Activated CD4-positive, alpha-beta memory T cell treated with anti-CD3 and anti-CD28 coated beads for 36 hours (primary cell): ENCODE results near the gene FGF18. TPM values are rescaled to one million over a fixed set of nuclear protein-coding genes. Genes with fewer than 3 reads are reported as not detected.

Experiments used
- CTCF ChIA-PET: fragments of 350-600 bp; sonication (Branson Sonifier 250); formaldehyde crosslinking; loops from one replicate; lab custom pipeline; 2021; ENCODE audit warnings: antibody characterized with exemption, inconsistent platforms; lab: Charles Lee
- POLR2A ChIA-PET: fragments of 350-600 bp; sonication (Branson Sonifier 250); formaldehyde crosslinking; loops from one replicate; lab custom pipeline; 2021; ENCODE audit warnings: antibody characterized with exemption; lab: Charles Lee
- DNase-seq: peaks from one replicate; pipeline ENCODE4 v3.0.0-alpha.2; 2020
- H3K27ac Mint-ChIP-seq: one replicate; pipeline ENCODE4 v1.8.0; 2021; ENCODE audit warnings: mixed read lengths
- H3K27me3 Mint-ChIP-seq: one replicate; pipeline ENCODE4 v1.8.0; 2021; ENCODE audit warnings: mixed read lengths
- H3K36me3 Mint-ChIP-seq: one replicate; pipeline ENCODE4 v1.8.0; 2021; ENCODE audit warnings: mixed read lengths
- H3K4me1 Mint-ChIP-seq: one replicate; pipeline ENCODE4 v1.8.0; 2021; ENCODE audit warnings: low read depth, mixed read lengths
- H3K4me3 Mint-ChIP-seq: one replicate; pipeline ENCODE4 v1.8.0; 2021; ENCODE audit warnings: mild to moderate bottlenecking, mixed read lengths
- H3K9me3 Mint-ChIP-seq: one replicate; pipeline ENCODE4 v1.8.0; 2021; ENCODE audit warnings: mixed read lengths
- intact Hi-C: fragments of 100-400 bp; cut with micrococcal nuclease; formaldehyde crosslinking; loops from one replicate; pipeline ENCODE4 v1.15.1; 2023
- total RNA-seq, 2 experiments: library from RNA; stranded (reverse); gene quantifications; one replicate each; pipeline ENCODE4 v1.2.3, GENCODE V29; 2021

FGF18 gene
- total RNA-seq, 2 experiments from 2014 or later: 0.10 TPM; not detected in 1

DNA sequence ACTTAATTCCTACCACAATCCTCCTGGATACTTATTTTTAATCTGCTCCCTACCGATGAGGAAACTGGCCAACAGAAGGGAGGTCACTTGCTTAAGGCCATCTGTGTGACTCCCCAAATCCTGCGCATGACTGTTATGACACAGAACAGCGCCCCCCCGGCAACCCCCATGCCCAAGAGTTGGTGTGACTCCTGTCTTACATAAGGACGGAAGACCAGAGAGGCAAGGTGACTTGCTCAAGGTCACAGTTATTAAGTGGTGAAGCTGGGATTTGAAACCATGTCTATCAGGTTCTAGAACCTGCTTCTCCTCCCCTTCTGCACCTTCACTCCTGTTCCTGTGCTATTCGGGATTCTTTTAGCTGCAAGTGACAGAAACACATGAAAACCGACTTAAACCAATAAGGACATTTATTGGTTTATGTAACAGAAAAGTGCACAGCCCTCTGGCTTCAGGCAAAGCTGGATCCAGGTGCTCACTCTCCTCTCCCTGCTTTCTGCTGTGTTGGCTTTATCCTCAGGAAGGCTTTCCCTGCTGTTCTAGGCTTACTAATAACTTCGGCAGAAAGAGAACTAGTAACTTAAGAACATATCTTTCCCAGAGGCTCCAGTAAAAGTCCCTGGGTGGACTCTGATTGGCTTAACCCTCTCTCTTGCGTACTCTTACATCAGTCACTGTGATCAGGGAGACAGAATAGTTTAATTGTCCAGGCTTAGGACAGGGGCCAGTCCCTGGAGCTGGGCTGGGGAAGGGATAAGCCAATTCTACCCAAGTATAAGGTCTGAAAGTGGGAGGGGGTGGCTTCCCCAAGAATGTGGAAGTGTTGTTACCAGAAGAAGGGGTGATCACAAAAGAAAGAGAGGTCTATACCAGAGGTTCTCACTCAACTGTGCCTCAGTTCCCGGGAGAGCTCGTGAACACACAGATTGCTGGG lies 43.7 kb downstream of the FGF18 start:
- H3K36me3 Mint-ChIP-seq: no peaks in the 10 kb centered on the region
- H3K27ac Mint-ChIP-seq: no peak overlapping the region
- no peak overlapping the region for H3K4me3 Mint-ChIP-seq
- CTCF ChIA-PET: interaction anchor here (0.8 to 0.9 kb wide), 2 partner anchors 96 to 265 kb away, joined by 3 read pairs; no protein-coding TSS in a partner anchor
- no peaks in the 10 kb centered on the region for H3K4me1 Mint-ChIP-seq
- intact Hi-C loops: no loop called here
- DNase-seq: no peak
- H3K27me3 Mint-ChIP-seq: peaks cover 5% of the 10 kb centered on the region
- H3K9me3 Mint-ChIP-seq: no peaks in the 10 kb centered on the region
- POLR2A ChIA-PET: no interaction called here

DNA sequence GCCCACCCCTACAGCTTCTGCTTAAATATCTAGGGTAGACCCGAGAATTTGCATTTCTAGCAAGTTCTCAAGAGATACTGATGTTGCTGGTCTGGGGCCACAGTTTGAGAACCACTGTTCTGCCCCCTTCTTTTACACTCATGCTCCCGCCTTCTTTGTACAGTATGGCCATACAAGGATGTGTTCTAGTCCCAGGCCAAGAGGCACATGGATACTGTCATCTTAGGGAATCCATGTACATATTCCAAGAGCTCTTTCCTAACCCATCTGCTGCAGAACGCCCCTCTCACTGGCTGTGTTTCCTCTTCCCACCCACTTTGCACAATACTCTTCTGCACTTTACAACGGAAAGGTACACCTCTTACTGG lies 44.4 kb downstream of the FGF18 start:
- POLR2A ChIA-PET: no interaction called here
- CTCF ChIA-PET: no interaction called here
- Mint-ChIP-seq H3K9me3 (no peaks in the 10 kb centered on the region), H3K4me1 (no peaks in the 10 kb centered on the region), H3K36me3 (no peaks in the 10 kb centered on the region), H3K4me3 (no peak overlapping the region), H3K27me3 (peaks cover 5% of the 10 kb centered on the region), H3K27ac (no peak overlapping the region)
- intact Hi-C loops: no loop called here
- DNase-seq: no peak

DNA sequence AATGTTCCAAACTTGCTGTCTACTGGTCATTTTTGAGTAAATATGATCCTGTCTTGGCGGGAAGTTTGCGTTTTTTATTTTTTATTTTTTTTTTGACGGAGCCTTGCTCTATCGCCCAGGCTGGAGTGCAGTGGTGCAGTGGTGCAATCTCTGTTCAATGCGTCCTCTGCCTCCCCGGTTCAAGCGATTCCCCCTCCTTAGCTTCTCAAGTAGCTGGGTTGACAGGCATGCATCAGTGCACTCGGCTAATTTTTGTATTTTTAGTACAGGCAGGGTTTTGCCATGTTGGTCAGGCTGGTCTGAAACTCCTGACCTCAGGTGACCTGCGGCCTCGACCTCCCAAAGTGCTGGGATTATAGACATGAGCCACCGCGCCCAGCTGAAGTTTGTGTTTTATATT lies 45.4 kb downstream of the FGF18 start:
- CTCF ChIA-PET: no interaction called here
- H3K27me3 Mint-ChIP-seq: peaks cover 5% of the 10 kb centered on the region

DNA sequence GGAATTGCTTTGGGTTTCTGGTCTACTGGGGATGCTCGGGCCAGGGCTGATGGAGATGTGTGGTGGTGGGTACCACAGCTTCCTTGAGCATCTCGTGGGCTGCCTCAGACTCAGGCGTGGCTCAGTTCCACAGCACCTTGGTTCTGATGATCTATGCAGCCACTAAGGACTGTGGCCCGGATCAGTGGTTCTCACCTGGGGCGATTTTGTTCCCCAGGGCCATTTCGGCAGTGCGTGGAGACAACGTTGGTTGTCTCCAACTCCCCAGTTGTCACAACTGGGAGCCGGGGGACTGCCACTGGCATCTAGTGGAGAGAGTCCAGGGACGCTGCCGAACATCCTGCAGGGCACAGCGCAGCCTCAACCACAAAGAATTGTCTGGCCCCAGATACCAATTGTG lies 47.7 kb downstream of the FGF18 start:
- intact Hi-C loops: no loop called here
- no peaks in the 10 kb centered on the region for H3K4me1 Mint-ChIP-seq

More for the DNA sequence above, 45.4 kb downstream of the FGF18 start:
- intact Hi-C loops: no loop called here
- Mint-ChIP-seq H3K27ac (no peak overlapping the region), H3K4me3 (no peak overlapping the region), H3K4me1 (no peaks in the 10 kb centered on the region), H3K36me3 (no peaks in the 10 kb centered on the region), H3K9me3 (no peaks in the 10 kb centered on the region)
- POLR2A ChIA-PET: no interaction called here
- no peak for DNase-seq

DNA sequence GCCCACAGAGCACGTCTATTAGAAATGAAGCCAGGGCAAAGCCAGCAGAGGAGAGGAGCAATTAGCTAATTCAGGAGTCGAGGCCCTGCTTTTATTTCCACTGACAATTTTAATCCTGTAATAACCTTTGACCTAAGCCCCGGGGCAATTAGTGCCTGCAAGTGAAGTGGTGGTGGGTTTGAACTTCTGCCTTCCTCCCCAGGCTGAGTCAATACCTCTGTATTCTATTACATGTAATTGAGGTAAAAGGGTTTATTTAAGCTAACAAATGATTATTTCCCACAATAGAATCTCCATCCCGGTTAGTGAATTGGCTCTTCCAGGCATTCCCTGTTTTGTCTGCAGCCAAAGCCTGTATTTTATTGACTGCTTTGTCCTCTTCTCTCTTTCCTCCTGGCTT lies 49.9 kb downstream of the FGF18 start:
- Mint-ChIP-seq H3K36me3 (no peaks in the 10 kb centered on the region), H3K9me3 (no peaks in the 10 kb centered on the region)

More for the DNA sequence above, 47.7 kb downstream of the FGF18 start:
- CTCF ChIA-PET: no interaction called here
- Mint-ChIP-seq H3K9me3 (no peaks in the 10 kb centered on the region), H3K36me3 (no peaks in the 10 kb centered on the region), H3K27ac (no peak overlapping the region), H3K4me3 (no peak overlapping the region), H3K27me3 (peaks cover 4% of the 10 kb centered on the region)
- POLR2A ChIA-PET: no interaction called here
- no peak for DNase-seq

DNA sequence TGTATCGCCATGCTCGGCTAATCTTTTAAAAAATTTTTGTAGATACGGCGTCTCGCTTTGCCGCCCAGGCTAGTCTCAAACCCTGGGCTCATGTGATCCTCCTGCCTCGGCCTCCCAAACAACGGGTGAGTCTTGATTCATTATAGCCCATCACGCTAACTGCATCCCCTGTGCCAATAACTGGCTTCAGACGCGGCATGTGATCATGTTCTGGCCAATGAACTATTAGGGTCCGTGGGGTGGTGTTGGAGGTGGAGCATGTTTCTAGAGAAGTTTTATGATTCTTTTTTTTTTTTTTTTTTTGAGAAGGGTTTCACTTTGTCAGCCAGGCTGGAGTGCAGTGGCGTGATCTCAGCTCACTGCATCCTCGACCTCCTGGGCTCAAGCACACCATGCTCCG lies 51.0 kb downstream of the FGF18 start:
- intact Hi-C loops: no loop called here
- H3K27ac Mint-ChIP-seq: no peak overlapping the region
- CTCF ChIA-PET: interaction anchor here (1.0 kb wide), 1 partner anchor 13 kb away, joined by 3 read pairs; no protein-coding TSS in a partner anchor
- no peaks in the 10 kb centered on the region for H3K4me1 Mint-ChIP-seq
- no peak overlapping the region for H3K4me3 Mint-ChIP-seq
- POLR2A ChIA-PET: no interaction called here
- no peaks in the 10 kb centered on the region for H3K9me3 Mint-ChIP-seq
- H3K36me3 Mint-ChIP-seq: no peaks in the 10 kb centered on the region
- H3K27me3 Mint-ChIP-seq: peaks cover 2% of the 10 kb centered on the region
- no peak for DNase-seq

More for the DNA sequence above, 49.9 kb downstream of the FGF18 start:
- POLR2A ChIA-PET: no interaction called here
- no peak overlapping the region for H3K27ac Mint-ChIP-seq
- CTCF ChIA-PET: no interaction called here
- intact Hi-C loops: no loop called here
- no peak overlapping the region for H3K4me3 Mint-ChIP-seq
- H3K27me3 Mint-ChIP-seq: peaks cover 4% of the 10 kb centered on the region
- DNase-seq: no peak
- H3K4me1 Mint-ChIP-seq: no peaks in the 10 kb centered on the region

DNA sequence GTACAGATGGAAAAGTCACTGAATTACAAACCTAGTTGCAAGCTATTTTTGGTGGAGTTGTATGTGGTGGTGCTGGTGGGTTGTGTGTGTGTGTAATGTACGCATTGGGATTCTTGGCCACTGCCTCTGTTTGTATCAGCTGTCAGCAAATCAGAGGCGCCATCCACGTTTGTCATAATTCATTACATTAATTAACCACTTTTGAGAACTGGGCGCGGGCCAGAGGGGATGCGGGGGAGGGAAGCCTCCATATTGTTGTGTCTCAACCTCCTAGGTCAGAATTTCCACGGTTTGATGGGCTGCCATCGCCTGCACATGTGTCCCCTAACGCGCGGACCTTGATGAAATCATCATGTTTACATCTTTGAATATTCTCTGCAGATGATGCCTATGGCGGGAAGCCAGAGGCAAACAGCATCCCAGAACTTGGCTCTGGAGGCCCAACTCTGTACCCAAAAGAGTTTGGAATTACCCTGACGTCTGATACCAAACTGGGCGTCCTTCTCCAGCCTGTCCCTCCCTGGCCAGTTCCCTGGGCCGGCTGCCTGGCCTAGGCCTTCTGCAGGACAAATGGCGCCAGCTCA lies 54.9 kb downstream of the FGF18 start:
- ChIA-PET POLR2A (no interaction called here), CTCF (interaction anchor here (1.3 kb wide), 1 partner anchor 8 kb away, joined by 3 read pairs; no protein-coding TSS in a partner anchor)
- Mint-ChIP-seq H3K27me3 (no peaks in the 10 kb centered on the region), H3K4me3 (no peak overlapping the region), H3K27ac (no peak overlapping the region), H3K36me3 (no peaks in the 10 kb centered on the region), H3K9me3 (no peaks in the 10 kb centered on the region), H3K4me1 (peaks cover under 1% of the 10 kb centered on the region)
- no peak for DNase-seq
- intact Hi-C loops: no loop called here

DNA sequence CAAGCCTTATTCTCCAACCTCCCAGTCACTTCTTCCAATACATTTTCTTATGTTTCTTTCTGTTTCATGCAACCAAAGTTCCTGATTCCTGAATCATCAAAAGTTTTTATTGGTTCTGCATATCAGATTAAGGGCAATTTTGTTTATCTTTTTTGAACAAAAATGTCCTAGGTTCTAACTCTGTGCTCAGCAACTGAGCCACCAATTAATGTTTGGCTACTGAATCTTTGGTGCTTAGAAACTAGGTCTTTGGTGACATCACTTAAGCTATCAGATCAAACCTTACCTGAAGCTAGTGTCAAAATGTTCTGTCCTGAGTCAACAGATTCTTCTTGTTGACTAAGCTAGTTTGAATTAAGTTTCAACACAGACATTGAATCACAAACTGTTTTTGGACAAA lies 56.1 kb downstream of the FGF18 start:
- CTCF ChIA-PET: no interaction called here
- no peak for DNase-seq
- POLR2A ChIA-PET: no interaction called here
- Mint-ChIP-seq H3K27me3 (no peaks in the 10 kb centered on the region), H3K27ac (no peak overlapping the region), H3K4me3 (no peak overlapping the region), H3K4me1 (peaks cover 5% of the 10 kb centered on the region), H3K9me3 (no peaks in the 10 kb centered on the region), H3K36me3 (no peaks in the 10 kb centered on the region)
- intact Hi-C loops: no loop called here

DNA sequence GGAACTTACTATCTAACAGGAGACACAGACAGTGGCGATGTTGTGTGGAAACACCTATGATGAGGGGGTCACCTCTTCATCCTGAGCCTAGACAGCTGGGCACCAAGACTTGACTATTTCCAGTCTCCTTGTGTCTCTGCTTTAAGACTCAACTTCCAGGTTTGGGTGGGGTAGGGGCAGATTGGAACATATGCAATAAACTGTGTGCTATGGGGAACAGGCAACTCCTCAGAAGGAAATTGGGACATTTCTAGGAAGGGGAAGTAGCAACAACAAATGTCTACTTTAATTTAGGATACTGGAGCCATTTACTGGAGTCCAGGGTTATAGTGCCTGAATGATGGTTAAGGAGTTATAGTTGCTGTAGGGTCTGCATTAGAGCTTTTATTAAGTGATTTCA lies 57.3 kb downstream of the FGF18 start:
- DNase-seq: no peak
- POLR2A ChIA-PET: no interaction called here
- Mint-ChIP-seq H3K27me3 (no peaks in the 10 kb centered on the region), H3K9me3 (no peaks in the 10 kb centered on the region), H3K4me1 (peaks cover 5% of the 10 kb centered on the region), H3K4me3 (no peak overlapping the region), H3K27ac (no peak overlapping the region), H3K36me3 (no peaks in the 10 kb centered on the region)
- intact Hi-C loops: no loop called here
- CTCF ChIA-PET: no interaction called here

DNA sequence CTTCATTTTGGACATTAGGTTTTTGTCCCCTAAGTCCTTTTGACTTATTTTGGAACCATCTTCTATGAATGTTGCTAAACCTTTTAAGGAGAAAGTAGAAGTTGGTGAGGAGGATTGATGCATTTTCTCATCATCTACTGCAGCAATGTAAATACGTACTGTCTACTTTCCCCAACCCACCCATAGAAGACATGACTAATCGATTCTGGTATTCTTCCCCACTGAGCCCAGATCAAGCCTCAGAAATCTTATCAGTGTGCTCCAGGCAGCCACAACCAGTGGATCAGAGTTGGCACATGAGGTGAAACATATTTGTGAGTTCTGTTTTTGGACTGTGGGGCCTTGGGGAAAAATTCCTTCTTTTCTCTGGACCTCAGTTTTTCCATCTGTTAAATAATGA lies 57.7 kb downstream of the FGF18 start:
- ChIA-PET POLR2A (no interaction called here), CTCF (no interaction called here)
- H3K27ac Mint-ChIP-seq: no peak overlapping the region
- no peak overlapping the region for H3K4me3 Mint-ChIP-seq
- H3K36me3 Mint-ChIP-seq: no peaks in the 10 kb centered on the region
- no peaks in the 10 kb centered on the region for H3K27me3 Mint-ChIP-seq
- H3K9me3 Mint-ChIP-seq: no peaks in the 10 kb centered on the region
- intact Hi-C loops: no loop called here
- H3K4me1 Mint-ChIP-seq: peaks cover 5% of the 10 kb centered on the region
- DNase-seq: no peak

DNA sequence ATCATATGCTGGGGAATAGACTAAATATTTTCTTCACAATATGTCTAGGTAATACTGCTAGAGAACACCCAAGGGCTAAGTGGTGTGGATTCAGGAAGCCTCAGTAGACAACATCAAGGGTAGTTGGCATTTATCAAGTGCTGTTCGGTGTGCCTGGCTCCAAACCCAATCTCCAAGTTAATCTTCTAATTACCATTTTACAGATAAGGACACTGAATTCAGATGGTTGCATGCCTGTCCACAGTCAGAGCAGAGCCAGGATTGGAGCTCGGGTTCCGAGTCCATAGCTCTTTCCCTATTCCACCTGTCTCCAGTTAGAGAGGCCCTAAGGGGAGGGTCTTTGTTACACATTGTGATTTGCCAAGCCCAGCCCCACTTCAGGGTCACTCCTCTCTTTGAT lies 58.2 kb downstream of the FGF18 start:
- H3K4me1 Mint-ChIP-seq: peaks cover 5% of the 10 kb centered on the region
- H3K9me3 Mint-ChIP-seq: no peaks in the 10 kb centered on the region
- ChIA-PET CTCF (no interaction called here), POLR2A (no interaction called here)
- no peak overlapping the region for H3K27ac Mint-ChIP-seq
- no peaks in the 10 kb centered on the region for H3K36me3 Mint-ChIP-seq
- no peak for DNase-seq
- no peaks in the 10 kb centered on the region for H3K27me3 Mint-ChIP-seq
- H3K4me3 Mint-ChIP-seq: no peak overlapping the region
- intact Hi-C loops: no loop called here

DNA sequence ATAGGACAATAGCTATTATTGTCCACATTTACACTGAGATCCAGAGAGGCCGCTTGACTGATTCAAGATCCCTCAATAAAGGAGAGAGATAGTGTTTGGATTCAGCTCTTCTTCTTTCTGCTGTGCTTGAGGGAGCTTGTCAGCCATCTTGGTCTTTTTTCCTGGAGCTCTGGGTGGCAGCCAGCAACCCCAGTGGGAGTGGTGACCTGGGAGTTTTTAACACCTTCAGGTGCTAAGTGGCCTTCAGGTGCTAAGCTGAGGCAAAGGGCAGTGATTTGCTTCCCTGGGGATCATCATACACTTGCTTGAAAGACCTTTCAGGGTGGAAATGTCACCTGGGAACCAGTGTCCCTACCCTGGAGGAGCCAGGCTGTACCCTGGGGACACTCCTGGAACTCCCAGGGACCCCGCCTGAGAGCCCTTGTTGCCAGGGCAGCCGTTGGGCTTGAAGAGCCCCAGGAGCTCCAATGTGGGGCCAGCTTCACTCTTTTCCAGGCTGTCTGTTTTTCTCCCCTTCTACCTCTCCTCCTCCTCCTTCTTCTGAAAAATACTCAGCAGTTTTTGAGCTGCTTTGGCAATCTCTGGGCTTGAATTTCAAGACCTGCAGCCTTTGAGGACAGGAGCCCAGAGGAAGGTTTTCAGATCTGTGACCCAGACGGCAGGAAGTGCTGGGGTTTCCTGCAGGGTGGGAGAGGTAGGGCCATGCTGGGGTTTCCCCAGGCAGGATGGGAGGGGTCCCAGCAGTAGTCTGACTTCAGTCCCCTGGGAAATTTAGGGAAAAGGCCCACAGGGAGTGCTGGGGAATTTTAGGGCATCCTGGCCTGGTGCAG lies 59.7 kb downstream of the FGF18 start:
- CTCF ChIA-PET: no interaction called here
- Mint-ChIP-seq H3K4me1 (peaks cover 5% of the 10 kb centered on the region), H3K9me3 (no peaks in the 10 kb centered on the region), H3K36me3 (no peaks in the 10 kb centered on the region), H3K27me3 (no peaks in the 10 kb centered on the region), H3K4me3 (no peak overlapping the region), H3K27ac (no peak overlapping the region)
- intact Hi-C loops: no loop called here
- POLR2A ChIA-PET: no interaction called here
- DNase-seq: no peak
